T-helper 1 cell treated with Interleukin-12 subunit alpha and Interleukin-12 subunit beta and Interleukin-4 antibody, amounts not matched to agents 30 μg/mL and 1 μg/mL, for 36 hours (primary cell): Measurements from ENCODE around the gene ATAD3C.
"Not testable (repeated sequence)": the region's sequence is repeated elsewhere in the genome, so short reads cannot be mapped to it uniquely, and the experiment has no call there.

ENCODE experiments used
- H3K27ac Mint-ChIP-seq: one replicate; pipeline ENCODE4 v1.8.0; 2021; ENCODE audit warnings: mild to moderate bottlenecking, mixed read lengths
- H3K27me3 Mint-ChIP-seq: one replicate; pipeline ENCODE4 v1.8.0; 2021; ENCODE audit warnings: low read depth, mixed read lengths
- H3K36me3 Mint-ChIP-seq: one replicate; pipeline ENCODE4 v1.8.0; 2021; ENCODE audit warnings: low read depth, mixed read lengths
- H3K4me1 Mint-ChIP-seq: one replicate; pipeline ENCODE4 v1.8.0; 2021; ENCODE audit warnings: low read depth, mixed read lengths
- H3K4me3 Mint-ChIP-seq: one replicate; pipeline ENCODE4 v1.8.0; 2021; ENCODE audit warnings: mild to moderate bottlenecking, moderate library complexity, mixed read lengths
- H3K9me3 Mint-ChIP-seq: one replicate; pipeline ENCODE4 v1.8.0; 2021; ENCODE audit warnings: mixed read lengths

ATAD3C gene

DNA sequence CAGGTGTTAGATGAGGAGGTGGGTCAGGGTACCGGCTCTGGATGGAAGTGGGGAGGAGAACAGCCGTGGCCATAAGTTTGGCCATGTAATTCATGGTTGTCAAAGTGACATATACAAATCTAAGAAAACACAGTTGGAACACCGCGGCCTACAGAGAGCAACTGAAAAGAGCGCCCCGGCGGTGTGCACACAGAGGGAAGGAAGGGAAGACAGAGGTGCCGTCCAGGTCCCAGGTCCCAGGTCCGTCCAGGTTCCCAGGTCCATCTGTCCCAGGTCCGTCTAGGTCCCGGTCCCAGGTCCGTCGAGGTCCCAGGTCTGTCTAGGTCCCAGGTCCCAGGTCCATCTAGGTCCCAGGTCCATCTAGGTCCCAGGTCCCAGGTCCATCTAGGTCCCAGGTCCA lies 37.9 kb upstream of the ATAD3C start:
- H3K27me3 Mint-ChIP-seq, result peaks cover 4% of the 10 kb centered on the region
- H3K27ac Mint-ChIP-seq, result no peak overlapping the region
- H3K9me3 Mint-ChIP-seq, result no peaks in the 10 kb centered on the region
- peaks cover 1% of the 10 kb centered on the region for H3K36me3 Mint-ChIP-seq
- H3K4me1 Mint-ChIP-seq, result peaks cover 9% of the 10 kb centered on the region
- H3K4me3 Mint-ChIP-seq, result no peak overlapping the region

GRCh38 chr1:1412311-1412902 lies 37.1 kb upstream of the ATAD3C start:
- H3K4me1 Mint-ChIP-seq, H3K4me3 Mint-ChIP-seq, H3K27ac Mint-ChIP-seq, H3K9me3 Mint-ChIP-seq, H3K27me3 Mint-ChIP-seq, H3K36me3 Mint-ChIP-seq: not testable (repeated sequence)

GRCh38 chr1:1415751-1416150 lies 33.7 kb upstream of the ATAD3C start:
- no peaks in the 10 kb centered on the region for H3K36me3 Mint-ChIP-seq
- no peaks in the 10 kb centered on the region for H3K9me3 Mint-ChIP-seq
- no peak overlapping the region for H3K27ac Mint-ChIP-seq
- H3K4me3 Mint-ChIP-seq, result no peak overlapping the region
- H3K27me3 Mint-ChIP-seq, result peaks cover 4% of the 10 kb centered on the region
- peaks cover 9% of the 10 kb centered on the region for H3K4me1 Mint-ChIP-seq

- H3K4me1 Mint-ChIP-seq, H3K36me3 Mint-ChIP-seq, H3K4me3 Mint-ChIP-seq, H3K27ac Mint-ChIP-seq, H3K27me3 Mint-ChIP-seq, H3K9me3 Mint-ChIP-seq: not testable (repeated sequence)
These were observed 32.1 kb upstream of the ATAD3C start for GRCh38 chr1:1417396-1417795.

DNA sequence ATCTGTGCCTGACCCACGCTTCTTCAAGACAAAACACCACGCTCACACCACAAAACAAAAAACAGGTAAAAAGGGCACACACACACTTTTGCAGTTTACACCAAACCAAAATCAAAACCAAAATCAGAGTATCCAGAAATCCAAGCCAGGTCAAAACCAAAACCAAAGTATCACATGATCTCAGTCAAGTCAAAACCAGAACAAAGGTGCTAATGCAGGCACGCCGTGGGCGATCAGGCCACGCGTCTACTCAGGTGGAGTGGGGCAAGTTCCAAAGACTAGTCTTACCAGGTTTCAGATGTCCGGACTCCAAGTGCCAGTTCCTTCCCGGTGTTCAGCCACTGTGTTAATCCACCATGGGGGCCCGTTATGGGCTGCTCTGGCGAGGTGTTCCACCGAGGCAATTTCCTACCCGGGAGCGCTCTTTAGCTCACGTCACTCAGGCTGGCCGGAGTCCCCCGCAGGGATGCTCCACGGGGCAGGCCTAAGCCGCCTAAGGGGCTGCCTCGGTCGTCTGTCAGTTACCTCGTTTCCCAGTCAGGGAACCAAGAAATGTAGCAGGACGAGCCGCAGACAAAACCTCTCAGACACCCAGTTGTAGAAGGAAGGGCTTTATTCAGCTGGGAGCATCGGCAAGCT lies 31.5 kb upstream of the ATAD3C start:
- Mint-ChIP-seq H3K27me3 (peaks cover 13% of the 10 kb centered on the region), H3K27ac (peak overlapping the region; percentile 37)
- not testable (repeated sequence) for H3K36me3 Mint-ChIP-seq, H3K9me3 Mint-ChIP-seq, H3K4me1 Mint-ChIP-seq, H3K4me3 Mint-ChIP-seq

GRCh38 chr1:1418464-1419362 lies 30.8 kb upstream of the ATAD3C start:
- no peaks in the 10 kb centered on the region for H3K9me3 Mint-ChIP-seq
- no peak overlapping the region for H3K4me3 Mint-ChIP-seq

GRCh38 chr1:1419363-1419812 lies 30.1 kb upstream of the ATAD3C start:
- H3K27ac Mint-ChIP-seq, result no peak overlapping the region
- H3K9me3 Mint-ChIP-seq, result no peaks in the 10 kb centered on the region
- H3K4me3 Mint-ChIP-seq, result no peak overlapping the region
- H3K27me3 Mint-ChIP-seq, result peaks cover 17% of the 10 kb centered on the region
- no peaks in the 10 kb centered on the region for H3K36me3 Mint-ChIP-seq
- H3K4me1 Mint-ChIP-seq, result peaks cover 9% of the 10 kb centered on the region

More at GRCh38 chr1:1418464-1419362, 30.8 kb upstream of the ATAD3C start:
- Mint-ChIP-seq H3K27me3 (peaks cover 14% of the 10 kb centered on the region), H3K27ac (no peak overlapping the region), H3K4me1 (peaks cover 9% of the 10 kb centered on the region), H3K36me3 (no peaks in the 10 kb centered on the region)

- Mint-ChIP-seq H3K4me1 (peaks cover 9% of the 10 kb centered on the region), H3K9me3 (no peaks in the 10 kb centered on the region), H3K4me3 (no peak overlapping the region), H3K27me3 (peaks cover 20% of the 10 kb centered on the region), H3K36me3 (no peaks in the 10 kb centered on the region), H3K27ac (no peak overlapping the region)
These were observed 29.5 kb upstream of the ATAD3C start for GRCh38 chr1:1419813-1420653.

- peaks cover 20% of the 10 kb centered on the region for H3K27me3 Mint-ChIP-seq
- no peaks in the 10 kb centered on the region for H3K36me3 Mint-ChIP-seq
- no peak overlapping the region for H3K4me3 Mint-ChIP-seq
- H3K9me3 Mint-ChIP-seq, result no peaks in the 10 kb centered on the region
- H3K27ac Mint-ChIP-seq, result no peak overlapping the region
- H3K4me1 Mint-ChIP-seq, result peaks cover 9% of the 10 kb centered on the region
These were observed 28.8 kb upstream of the ATAD3C start for GRCh38 chr1:1420654-1421141.

- Mint-ChIP-seq H3K36me3 (no peaks in the 10 kb centered on the region), H3K27ac (no peak within 1 kb of the TSS), H3K4me3 (no peak within 1 kb of the TSS), H3K4me1 (peaks cover 9% of the 10 kb centered on the region), H3K27me3 (peaks cover 20% of the 10 kb centered on the region), H3K9me3 (no peaks in the 10 kb centered on the region)
These were observed 28.2 kb upstream of the ATAD3C start, which contains the start of gene ANKRD65 for GRCh38 chr1:1421147-1421906. Gene ANKRD65 (minus strand): TSS chr1:1421276. CDS start chr1:1421005, 271 bp downstream.

DNA sequence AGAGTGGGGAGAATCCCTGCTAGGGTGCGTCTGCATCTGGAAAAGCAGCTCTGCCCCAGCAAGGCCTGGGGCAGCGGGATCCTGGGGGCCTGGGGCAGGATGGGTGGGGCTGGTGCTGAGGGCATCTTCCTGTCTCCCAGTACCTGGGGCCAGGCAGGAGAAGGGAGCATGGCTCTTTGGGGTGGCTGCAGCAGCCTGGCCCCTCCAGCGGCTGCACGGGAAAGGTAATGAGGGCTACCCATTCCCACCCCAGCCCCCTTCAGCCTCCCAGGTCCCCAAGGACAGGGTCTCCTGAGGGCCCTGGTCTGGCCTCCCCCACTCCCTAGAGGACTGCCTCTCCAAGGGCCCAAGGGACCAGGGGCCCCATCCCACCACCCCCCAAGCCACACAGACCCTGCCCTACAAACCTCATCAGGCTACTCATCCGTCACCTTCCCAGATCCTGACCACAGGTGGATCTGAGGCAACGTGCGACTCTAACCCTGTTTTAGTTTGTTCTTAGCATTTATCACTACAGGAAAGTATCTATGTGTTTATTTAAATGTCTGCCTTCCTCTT lies 27.5 kb upstream of the ATAD3C start:
- Mint-ChIP-seq H3K4me1 (peaks cover 9% of the 10 kb centered on the region), H3K9me3 (no peaks in the 10 kb centered on the region), H3K27me3 (peaks cover 20% of the 10 kb centered on the region), H3K4me3 (no peak overlapping the region), H3K27ac (no peak overlapping the region), H3K36me3 (no peaks in the 10 kb centered on the region)

- peaks cover 6% of the 10 kb centered on the region for H3K4me1 Mint-ChIP-seq
- no peaks in the 10 kb centered on the region for H3K9me3 Mint-ChIP-seq
- no peak overlapping the region for H3K4me3 Mint-ChIP-seq
- peaks cover 20% of the 10 kb centered on the region for H3K27me3 Mint-ChIP-seq
- H3K36me3 Mint-ChIP-seq, result no peaks in the 10 kb centered on the region
- H3K27ac Mint-ChIP-seq, result no peak overlapping the region
These were observed 26.8 kb upstream of the ATAD3C start for GRCh38 chr1:1422465-1423244.

DNA sequence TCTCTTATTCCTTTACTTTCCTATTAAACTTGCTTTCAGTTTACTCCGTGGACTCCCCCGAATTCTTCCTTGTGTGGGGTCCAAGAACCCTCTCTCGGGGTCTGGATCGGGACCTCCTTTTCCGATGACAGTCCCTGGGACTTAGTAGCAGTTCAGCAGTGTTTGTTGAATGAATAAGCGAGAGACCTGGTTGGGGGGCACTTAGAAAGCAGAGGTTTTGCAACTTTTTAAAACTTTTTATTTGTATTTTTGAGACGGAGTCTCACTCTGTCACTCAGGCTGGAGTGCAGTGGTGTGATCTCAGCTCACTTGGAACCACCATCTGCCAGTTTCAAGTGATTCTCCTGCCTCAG lies 26.3 kb upstream of the ATAD3C start:
- Mint-ChIP-seq H3K9me3 (no peaks in the 10 kb centered on the region), H3K4me3 (no peak overlapping the region), H3K36me3 (no peaks in the 10 kb centered on the region), H3K27ac (no peak overlapping the region), H3K27me3 (peaks cover 20% of the 10 kb centered on the region), H3K4me1 (peaks cover under 1% of the 10 kb centered on the region)
